HEK293 (cell line): ENCODE measurements around the gene CARM1.

Source experiments
- ELK4 ChIP-seq: IDR thresholded peaks from 2 replicates; pipeline ENCODE4 v1.6.1; 2011; ENCODE audit warnings: mild to moderate bottlenecking, low read depth, low read length, borderline replicate concordance
- HIC1 ChIP-seq: fragments of 450-650 bp; formaldehyde crosslinking; IDR thresholded peaks from 2 replicates; pipeline ENCODE4 v1.5.1; 2016; ENCODE audit warnings: missing biosample characterization, missing genetic modification characterization
- MEIS1 ChIP-seq: sonication (generic); formaldehyde crosslinking; IDR thresholded peaks from 2 replicates; pipeline ENCODE4 v1.8.1; 2022; ENCODE audit warnings: missing genetic modification reagents, mild to moderate bottlenecking, borderline replicate concordance
- MYNN ChIP-seq: fragments of 450-650 bp; formaldehyde crosslinking; IDR thresholded peaks from 2 replicates; pipeline ENCODE4 v1.5.1; 2016; ENCODE audit warnings: missing biosample characterization, missing genetic modification characterization, borderline replicate concordance
- OVOL3 ChIP-seq: fragments of 450-650 bp; formaldehyde crosslinking; IDR thresholded peaks from 2 replicates; pipeline ENCODE4 v1.5.1; 2016; ENCODE audit warnings: missing biosample characterization, missing genetic modification characterization
- PRDM4 ChIP-seq: fragments of 450-650 bp; formaldehyde crosslinking; IDR thresholded peaks from 2 replicates; pipeline ENCODE4 v1.5.1; 2017; ENCODE audit warnings: missing biosample characterization, missing genetic modification characterization
- TRIM28 ChIP-seq: IDR thresholded peaks from 2 replicates; pipeline ENCODE4 v1.6.1; 2011; ENCODE audit warnings: low read length, control low read depth, borderline replicate concordance
- YY1 ChIP-seq: fragments of 450-650 bp; formaldehyde crosslinking; IDR thresholded peaks from 2 replicates; pipeline ENCODE4 v1.5.1; 2018; ENCODE audit warnings: missing biosample characterization, missing genetic modification characterization
- ZBTB7A ChIP-seq: fragments of 450-650 bp; formaldehyde crosslinking; IDR thresholded peaks from 2 replicates; pipeline ENCODE4 v1.5.1; 2016; ENCODE audit warnings: low read depth, missing biosample characterization, missing genetic modification characterization
- ZFP3 ChIP-seq: fragments of 450-650 bp; formaldehyde crosslinking; IDR thresholded peaks from 2 replicates; pipeline ENCODE4 v1.5.1; 2016; ENCODE audit warnings: low read depth, missing biosample characterization, missing genetic modification characterization
- ZFP37 ChIP-seq: fragments of 450-650 bp; formaldehyde crosslinking; IDR thresholded peaks from 2 replicates; pipeline ENCODE4 v1.5.1; 2016; ENCODE audit warnings: missing biosample characterization, missing genetic modification characterization
- ZFP69B ChIP-seq: fragments of 450-650 bp; formaldehyde crosslinking; IDR thresholded peaks from 2 replicates; pipeline ENCODE4 v1.5.1; 2016; ENCODE audit warnings: missing biosample characterization, missing genetic modification characterization
- ZIC2 ChIP-seq: fragments of 450-650 bp; formaldehyde crosslinking; IDR thresholded peaks from 2 replicates; pipeline ENCODE4 v1.5.1; 2016; ENCODE audit warnings: missing biosample characterization, missing genetic modification characterization
- ZNF133 ChIP-seq: fragments of 450-650 bp; formaldehyde crosslinking; IDR thresholded peaks from 2 replicates; pipeline ENCODE4 v1.5.1; 2016; ENCODE audit warnings: missing biosample characterization, missing genetic modification characterization
- ZNF146 ChIP-seq: fragments of 450-650 bp; formaldehyde crosslinking; IDR thresholded peaks from 2 replicates; pipeline ENCODE4 v1.5.1; 2016; ENCODE audit warnings: missing biosample characterization, missing genetic modification characterization
- ZNF157 ChIP-seq: fragments of 450-650 bp; formaldehyde crosslinking; IDR thresholded peaks from 2 replicates; pipeline ENCODE4 v1.5.1; 2016; ENCODE audit warnings: missing biosample characterization, missing genetic modification characterization
- ZNF211 ChIP-seq: fragments of 450-650 bp; formaldehyde crosslinking; IDR thresholded peaks from 2 replicates; pipeline ENCODE4 v1.5.1; 2016; ENCODE audit warnings: low read depth, missing biosample characterization, missing genetic modification characterization
- ZNF221 ChIP-seq: fragments of 450-650 bp; formaldehyde crosslinking; IDR thresholded peaks from 2 replicates; pipeline ENCODE4 v1.5.1; 2017; ENCODE audit warnings: missing biosample characterization, missing genetic modification characterization, borderline replicate concordance
- ZNF274 ChIP-seq, 2 experiments: fragments of 200-500 bp in 1 of 2; fragments of 450-650 bp in 1 of 2; sonication (Bioruptor generic) in 1 of 2; formaldehyde crosslinking in 1 of 2; IDR thresholded peaks; 2 replicates each; pipeline versions ENCODE4 v1.5.1 to v1.6.1; 2014 to 2016; ENCODE audit warnings: borderline replicate concordance in 1 of 2, inconsistent platforms in 1 of 2, low read length in 1 of 2, missing biosample characterization in 1 of 2, missing genetic modification characterization in 1 of 2
- ZNF362 ChIP-seq: fragments of 450-650 bp; formaldehyde crosslinking; IDR thresholded peaks from 2 replicates; pipeline ENCODE4 v1.5.1; 2016; ENCODE audit warnings: missing biosample characterization, missing genetic modification characterization
- ZNF404 ChIP-seq: fragments of 450-650 bp; formaldehyde crosslinking; IDR thresholded peaks from 2 replicates; pipeline ENCODE4 v1.5.1; 2017; ENCODE audit warnings: missing biosample characterization, missing genetic modification characterization
- ZNF416 ChIP-seq: fragments of 450-650 bp; formaldehyde crosslinking; IDR thresholded peaks from 2 replicates; pipeline ENCODE4 v1.5.1; 2016; ENCODE audit warnings: missing biosample characterization, missing genetic modification characterization
- ZNF426 ChIP-seq: fragments of 450-650 bp; formaldehyde crosslinking; IDR thresholded peaks from 2 replicates; pipeline ENCODE4 v1.5.1; 2017; ENCODE audit warnings: missing biosample characterization, missing genetic modification characterization, mild to moderate bottlenecking, inconsistent platforms, moderate library complexity
- ZNF433 ChIP-seq: fragments of 450-650 bp; formaldehyde crosslinking; IDR thresholded peaks from 2 replicates; pipeline ENCODE4 v1.5.1; 2016; ENCODE audit warnings: missing biosample characterization, missing genetic modification characterization, low read depth
- ZNF558 ChIP-seq: fragments of 450-650 bp; formaldehyde crosslinking; IDR thresholded peaks from 2 replicates; pipeline ENCODE4 v1.5.1; 2016; ENCODE audit warnings: missing biosample characterization, missing genetic modification characterization
- ZNF561 ChIP-seq: fragments of 450-650 bp; IDR thresholded peaks from 2 replicates; pipeline ENCODE4 v1.5.1; 2018; ENCODE audit warnings: missing biosample characterization, missing genetic modification characterization, borderline replicate concordance
- ZNF621 ChIP-seq: fragments of 450-650 bp; formaldehyde crosslinking; IDR thresholded peaks from 2 replicates; pipeline ENCODE4 v1.5.1; 2017; ENCODE audit warnings: missing biosample characterization, missing genetic modification characterization
- ZNF629 ChIP-seq: fragments of 450-650 bp; formaldehyde crosslinking; IDR thresholded peaks from 2 replicates; pipeline ENCODE4 v1.5.1; 2017; ENCODE audit warnings: missing biosample characterization, missing genetic modification characterization
- ZNF76 ChIP-seq: fragments of 450-650 bp; formaldehyde crosslinking; IDR thresholded peaks from 2 replicates; pipeline ENCODE4; 2016; ENCODE audit warnings: low read depth, missing biosample characterization, missing genetic modification characterization, borderline replicate concordance
- ZNF830 ChIP-seq: fragments of 450-650 bp; IDR thresholded peaks from 2 replicates; pipeline ENCODE4 v1.5.0; 2018; ENCODE audit warnings: missing biosample characterization, missing genetic modification characterization, low read depth, mild to moderate bottlenecking, moderate library complexity
- ZSCAN18 ChIP-seq: fragments of 450-650 bp; formaldehyde crosslinking; IDR thresholded peaks from 2 replicates; pipeline ENCODE4 v1.5.1; 2016; ENCODE audit warnings: missing biosample characterization, missing genetic modification characterization
- TF ChIP-seq, protein P1 (sequence below): fragments of 450-650 bp; formaldehyde crosslinking; IDR thresholded peaks from 2 replicates; pipeline ENCODE4 v1.5.1; 2016; ENCODE audit warnings: missing biosample characterization, missing genetic modification characterization

CARM1 gene

DNA sequence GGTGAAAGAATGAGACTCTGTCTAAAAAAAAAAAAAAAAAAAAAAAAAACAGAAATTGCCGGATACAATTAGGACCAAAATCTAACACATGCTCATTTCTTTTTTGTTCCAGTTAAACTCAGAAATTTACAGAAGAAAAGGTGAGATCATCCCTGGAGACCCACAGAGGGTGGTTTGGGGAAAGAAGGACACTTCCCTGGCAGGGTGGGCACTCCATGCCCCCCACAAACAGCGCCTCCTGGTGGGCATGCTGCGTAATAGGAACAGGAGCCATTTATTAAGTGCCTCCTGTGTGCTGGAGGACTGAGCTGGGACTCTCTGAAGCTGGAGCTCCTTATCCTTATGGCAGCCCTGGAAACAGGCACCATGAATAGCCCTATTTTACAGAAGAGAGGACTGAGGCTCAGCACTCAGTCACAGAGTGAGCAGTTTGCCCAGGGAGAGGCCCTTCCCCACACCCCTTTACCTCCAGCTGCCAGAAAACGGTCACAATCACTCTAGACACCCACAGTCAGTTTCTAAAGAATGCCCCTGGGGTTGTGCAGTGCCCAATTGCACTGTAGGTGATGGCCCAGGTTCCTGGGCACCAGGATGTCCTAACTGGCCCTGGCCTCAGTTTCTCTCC is 13.0 kb upstream of the CARM1 start (continued):
- TF ChIP-seq TRIM28 (no peak), ZNF404 (tag by site-specific recombination) (no peak), ZNF76 (tag by site-specific recombination) (no peak), ELK4 (no peak), ZBTB7A (tag by site-specific recombination) (no peak), ZNF629 (tag by site-specific recombination) (no peak), HIC1 (tag by site-specific recombination) (peak; percentile 75; the same call in 1 of the 2 replicates), ZFP3 (no peak), MEIS1 (no peak), ZNF146 (tag by site-specific recombination) (no peak), ZNF558 (no peak), ZFP69B (no peak), ZNF211 (tag by site-specific recombination) (no peak), ZNF416 (tag by site-specific recombination) (no peak), ZIC2 (no peak), PRDM4 (tag by site-specific recombination) (0 out of 2 replicates have a peak, but pooled peaks have one; percentile 21), ZSCAN18 (tag by site-specific recombination) (no peak), ZNF133 (tag by site-specific recombination) (no peak), ZNF561 (tag by site-specific recombination) (0 out of 2 replicates have a peak, but pooled peaks have one; percentile 34), MYNN (tag by site-specific recombination) (no peak), ZFP37 (tag by site-specific recombination) (no peak), ZNF274 (IDR thresholded peaks at IDR 0.05; ENCODE audit: low read length) (no peak), ZNF274 (tag by site-specific recombination; IDR thresholded peaks at IDR 0.05; ENCODE audit: borderline replicate concordance) (no peak), YY1 (tag by site-specific recombination) (no peak), ZNF621 (tag by site-specific recombination) (no peak), ZNF157 (tag by site-specific recombination) (no peak), OVOL3 (tag by site-specific recombination) (no peak), ZNF221 (tag by site-specific recombination) (no peak), ZNF426 (tag by site-specific recombination) (no peak), ZNF362 (peak; percentile 41; the same call in 1 of the 2 replicates), ZNF433 (no peak), ZNF830 (tag by site-specific recombination) (no peak)
- TF ChIP-seq, protein P1, sequence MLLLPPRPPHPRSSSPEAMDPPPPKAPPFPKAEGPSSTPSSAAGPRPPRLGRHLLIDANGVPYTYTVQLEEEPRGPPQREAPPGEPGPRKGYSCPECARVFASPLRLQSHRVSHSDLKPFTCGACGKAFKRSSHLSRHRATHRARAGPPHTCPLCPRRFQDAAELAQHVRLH (tag by site-specific recombination), result 0 out of 2 replicates have a peak, but pooled peaks have one; percentile 30
